ENCODE measurements around the gene TRIM15. TPM values are rescaled to one million over a fixed set of nuclear protein-coding genes. Genes with fewer than 3 reads are reported as not detected.

The TRIM15 gene
- total RNA-seq, 4 donors from 2014 or later = not detected

- ATAC-seq (ENCODE audit: low FRiP score) = peak; percentile 20
- DNase-seq (ENCODE audit: low spot score) = no peak
- no peak for TF ChIP-seq CTCF (IDR thresholded peaks at IDR 0.05)
Observed at GRCh38 chr6:30127238-30128093, 35.9 kb upstream of the TRIM15 start.

GRCh38 chr6:30129265-30130178 lies 33.8 kb upstream of the TRIM15 start:
- ATAC-seq (ENCODE audit: low FRiP score) (no peak), DNase-seq (ENCODE audit: low spot score) (no peak)
- TF ChIP-seq CTCF (IDR thresholded peaks at IDR 0.05) = no peak

GRCh38 chr6:30130179-30130679 lies 33.1 kb upstream of the TRIM15 start:
- TF ChIP-seq CTCF (IDR thresholded peaks at IDR 0.05) = no peak
- DNase-seq (ENCODE audit: low spot score) (no peak), ATAC-seq (ENCODE audit: low FRiP score) (no peak)

GRCh38 chr6:30130887-30131862 lies 32.2 kb upstream of the TRIM15 start:
- ATAC-seq (ENCODE audit: low FRiP score) = peak; percentile 87
- peak in 1 of 3 donors; percentile 10 for TF ChIP-seq CTCF (IDR thresholded peaks at IDR 0.05)

GRCh38 chr6:30131947-30132497 lies 31.3 kb upstream of the TRIM15 start:
- TF ChIP-seq CTCF (IDR thresholded peaks at IDR 0.05) = no peak
- ATAC-seq (ENCODE audit: low FRiP score) (no peak), DNase-seq (ENCODE audit: low spot score) (no peak)

More at GRCh38 chr6:30130887-30131862, 32.2 kb upstream of the TRIM15 start:
- no peak for DNase-seq (ENCODE audit: low spot score)

- no peak for TF ChIP-seq CTCF (IDR thresholded peaks at IDR 0.05)
- ATAC-seq (ENCODE audit: low FRiP score) = no peak
- no peak for DNase-seq (ENCODE audit: low spot score)
Observed at GRCh38 chr6:30135147-30135546, 28.2 kb upstream of the TRIM15 start.
